GM21825 (cell line): ENCODE data around the gene PIPOX.
"Not testable (repeated sequence)": the region's sequence is repeated elsewhere in the genome, so short reads cannot be mapped to it uniquely, and the experiment has no call there.

ENCODE experiments used
- ATAC-seq: cut with Tn5 transposase; IDR thresholded peaks from one replicate; pipeline ENCODE4 v1.9.1; 2021; ENCODE audit warnings: mild to moderate bottlenecking, moderate library complexity; ENCODE audit not compliant: unreplicated experiment

The PIPOX gene

GRCh38 chr17:29071303-29071702 lies 28.4 kb downstream of the PIPOX start:
- ATAC-seq, result no peak

- no peak for ATAC-seq
Measured at GRCh38 chr17:29073045-29073444, 30.1 kb downstream of the PIPOX start.

GRCh38 chr17:29073520-29073919 lies 30.6 kb downstream of the PIPOX start:
- ATAC-seq, result no peak

DNA sequence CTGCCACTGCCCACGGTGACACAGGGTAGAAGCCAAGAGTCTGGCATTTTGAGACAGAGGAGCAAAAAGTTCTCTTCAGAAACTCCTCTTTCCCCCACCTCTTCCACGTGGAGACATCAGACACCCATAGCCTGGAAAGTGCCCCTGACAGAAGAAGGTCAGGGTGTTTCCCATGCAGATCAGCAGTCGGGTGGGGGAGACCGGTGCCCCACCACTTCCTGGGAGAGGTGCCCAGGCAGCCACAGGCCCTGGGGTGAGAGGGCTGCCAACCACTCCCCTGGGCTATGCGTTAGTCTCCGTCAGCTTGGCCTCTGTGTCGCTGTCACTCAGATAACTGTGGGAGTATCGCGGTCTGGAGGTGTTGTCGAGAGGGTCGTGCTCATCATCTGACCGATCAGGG lies 31.5 kb downstream of the PIPOX start:
- ATAC-seq, result no peak

GRCh38 chr17:29076087-29076486 lies 33.1 kb downstream of the PIPOX start:
- no peak for ATAC-seq

DNA sequence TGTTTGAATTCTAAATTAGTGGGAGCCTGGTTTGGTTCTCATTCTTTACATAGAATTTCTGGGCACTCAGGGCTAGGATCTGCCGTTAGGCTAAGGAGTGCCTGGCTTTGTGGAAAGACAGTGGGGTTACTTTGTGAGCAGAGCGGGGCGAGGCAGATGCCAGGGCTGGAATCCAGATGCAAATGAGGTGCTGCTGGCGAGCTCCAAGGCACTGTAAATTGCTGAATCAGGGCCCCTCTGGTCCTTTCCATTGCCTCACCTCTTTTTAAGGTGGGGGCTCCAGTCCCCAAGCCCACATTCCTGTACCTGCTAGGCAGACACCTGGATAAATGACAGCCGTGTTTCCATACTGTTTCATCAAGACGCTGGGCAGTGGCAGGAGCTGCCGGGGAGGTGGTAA lies 33.8 kb downstream of the PIPOX start:
- ATAC-seq, result no peak

- no peak for ATAC-seq
Measured at GRCh38 chr17:29077320-29077719, 34.4 kb downstream of the PIPOX start.

- ATAC-seq, result no peak
Measured at GRCh38 chr17:29078183-29079045, 35.5 kb downstream of the PIPOX start.

GRCh38 chr17:29079433-29079832 lies 36.5 kb downstream of the PIPOX start:
- ATAC-seq, result no peak

DNA sequence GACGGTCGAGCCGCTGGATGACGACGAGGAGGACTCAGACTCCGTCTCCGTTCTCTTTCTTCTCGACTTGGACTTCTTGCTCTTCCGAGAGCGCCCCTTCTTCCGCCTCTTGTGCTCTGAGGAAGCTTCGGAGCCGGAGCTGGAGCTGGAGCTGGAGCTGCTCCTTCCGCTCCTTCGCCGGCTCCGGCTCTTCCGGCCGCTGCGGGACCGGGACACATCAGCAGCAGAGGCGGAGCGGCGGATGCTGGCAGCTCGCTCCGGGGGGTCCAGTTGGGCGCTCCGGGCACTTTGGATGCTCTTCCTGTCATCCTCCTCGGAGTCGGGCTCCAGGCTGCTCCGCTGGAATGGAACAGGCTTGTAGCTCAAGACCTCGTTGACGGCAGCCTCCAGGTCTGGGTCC lies 36.9 kb downstream of the PIPOX start:
- ATAC-seq, result no peak

DNA sequence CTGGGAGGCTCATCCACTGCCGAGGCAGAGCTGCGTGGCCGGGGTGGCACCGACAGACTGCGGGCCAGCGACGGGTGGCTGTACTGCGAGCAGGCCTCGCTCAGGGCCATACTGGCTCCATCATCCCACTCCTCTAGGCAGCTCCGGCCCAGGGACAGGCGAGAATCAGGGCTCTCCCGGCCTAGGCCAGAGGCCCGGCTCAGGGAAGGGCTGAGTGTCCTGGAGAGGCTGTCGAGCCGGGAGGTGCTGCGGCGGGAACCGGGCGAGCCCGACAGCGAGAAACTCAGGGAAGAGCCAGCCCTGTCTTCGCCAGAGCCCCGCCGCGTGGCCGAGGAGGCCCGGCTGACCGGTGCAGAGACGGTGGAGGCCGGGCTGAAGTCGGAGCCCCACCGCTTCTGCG lies 37.4 kb downstream of the PIPOX start:
- ATAC-seq, result no peak

- ATAC-seq, result no peak
Measured at GRCh38 chr17:29080965-29081364, 38.0 kb downstream of the PIPOX start.

- ATAC-seq, result no peak
Measured at GRCh38 chr17:29084541-29085146, 41.7 kb downstream of the PIPOX start.

- no peak for ATAC-seq
Measured at GRCh38 chr17:29085223-29085622, 42.3 kb downstream of the PIPOX start.

DNA sequence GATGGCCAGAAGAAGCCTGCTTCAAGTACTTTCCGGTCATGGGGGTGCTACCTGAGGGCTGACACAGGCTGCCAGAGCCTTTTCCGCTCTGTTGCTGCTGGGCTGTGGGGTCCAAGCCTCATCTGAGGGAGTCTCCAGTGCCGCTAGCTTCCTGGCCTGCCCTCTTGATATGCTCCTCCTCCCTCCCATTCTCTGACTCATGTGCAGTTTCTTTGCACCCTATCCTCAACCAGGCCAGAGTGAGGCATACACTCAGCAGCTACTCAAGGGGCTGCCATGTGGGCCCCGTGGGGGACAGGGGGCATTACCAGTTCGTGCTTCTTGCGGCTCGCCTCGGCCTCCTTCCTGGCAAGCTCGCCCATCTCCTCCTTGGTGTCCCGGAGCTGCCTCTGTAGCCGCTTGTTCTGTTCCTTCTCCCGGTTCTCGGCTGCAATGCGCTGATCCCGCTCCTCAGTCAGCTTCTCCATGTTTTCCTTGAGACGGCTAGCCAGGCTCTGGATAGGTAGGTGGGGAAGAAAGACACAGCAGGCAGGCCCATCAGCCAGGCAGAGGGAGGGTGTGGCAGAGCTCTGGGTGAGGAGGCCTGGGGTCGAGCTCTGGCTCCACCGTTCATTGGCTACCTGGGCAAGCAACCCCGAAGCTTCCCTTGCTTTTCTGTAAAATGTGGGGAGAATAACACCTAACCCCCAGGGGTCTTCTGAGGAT lies 43.8 kb downstream of the PIPOX start:
- ATAC-seq, result no peak

- ATAC-seq, result not testable (repeated sequence)
Measured at GRCh38 chr17:29088782-29089181, 45.8 kb downstream of the PIPOX start.

- no peak for ATAC-seq
Measured at GRCh38 chr17:29089601-29090044, 46.7 kb downstream of the PIPOX start.

DNA sequence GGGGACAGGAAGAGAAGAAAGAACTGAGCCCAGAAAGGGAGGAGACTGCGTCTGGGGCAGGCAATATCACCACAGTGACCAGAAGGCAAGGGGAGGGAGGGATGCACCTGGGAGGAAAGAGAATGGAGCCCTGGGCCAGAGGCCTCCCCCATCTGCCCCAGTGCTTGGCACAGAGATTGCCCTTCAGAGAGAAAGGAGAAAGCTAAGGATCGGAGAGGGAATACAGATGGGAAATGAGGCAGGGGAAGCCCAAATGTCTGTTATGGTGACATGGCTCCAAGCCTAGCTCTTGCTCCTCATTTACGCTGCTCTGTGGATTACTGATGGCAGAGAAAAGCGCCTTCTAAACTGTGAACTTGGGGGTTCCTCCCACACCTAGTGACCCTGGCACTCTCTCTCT lies 47.2 kb downstream of the PIPOX start:
- no peak for ATAC-seq

DNA sequence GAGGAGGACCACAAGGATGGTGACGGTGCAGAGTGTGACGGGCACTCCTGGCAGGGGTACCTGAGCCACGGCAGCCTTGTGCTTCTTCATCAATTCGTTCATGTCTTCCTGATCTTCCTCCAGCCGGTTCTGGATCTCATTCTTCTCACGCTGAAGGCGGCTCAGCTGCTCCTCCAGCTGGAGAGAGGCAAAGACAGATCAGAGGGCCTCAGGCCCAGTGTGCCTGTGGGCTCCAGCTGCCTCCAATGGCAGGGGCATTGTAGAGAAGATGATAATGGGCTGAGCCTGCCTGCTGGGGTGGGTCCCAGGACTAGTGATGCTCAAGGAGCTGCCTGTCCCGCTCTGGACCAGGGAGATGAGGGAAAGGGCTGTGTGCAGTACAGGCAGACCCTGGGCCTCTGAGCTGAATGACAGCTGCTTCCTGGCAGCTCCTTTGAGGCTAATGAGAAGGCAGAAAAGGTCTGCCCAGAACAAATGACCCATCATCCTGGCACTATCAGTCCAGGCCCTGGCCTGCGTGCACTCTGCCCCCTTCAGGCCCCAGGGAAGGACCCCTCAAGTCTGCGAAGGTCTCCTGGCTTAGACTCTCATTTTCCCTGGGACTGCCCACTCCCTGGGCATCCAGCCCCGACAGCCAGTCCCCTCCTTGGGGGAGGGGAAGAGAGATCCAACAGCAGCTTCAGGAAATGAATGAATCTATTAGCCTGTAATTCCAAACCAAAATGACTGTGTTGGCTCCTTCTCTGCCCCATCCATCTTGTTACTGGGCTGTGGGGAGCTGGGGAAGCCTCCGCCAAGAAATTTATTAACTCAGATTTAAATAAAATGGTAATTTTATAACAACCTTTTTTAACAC lies 48.0 kb downstream of the PIPOX start:
- no peak for ATAC-seq

DNA sequence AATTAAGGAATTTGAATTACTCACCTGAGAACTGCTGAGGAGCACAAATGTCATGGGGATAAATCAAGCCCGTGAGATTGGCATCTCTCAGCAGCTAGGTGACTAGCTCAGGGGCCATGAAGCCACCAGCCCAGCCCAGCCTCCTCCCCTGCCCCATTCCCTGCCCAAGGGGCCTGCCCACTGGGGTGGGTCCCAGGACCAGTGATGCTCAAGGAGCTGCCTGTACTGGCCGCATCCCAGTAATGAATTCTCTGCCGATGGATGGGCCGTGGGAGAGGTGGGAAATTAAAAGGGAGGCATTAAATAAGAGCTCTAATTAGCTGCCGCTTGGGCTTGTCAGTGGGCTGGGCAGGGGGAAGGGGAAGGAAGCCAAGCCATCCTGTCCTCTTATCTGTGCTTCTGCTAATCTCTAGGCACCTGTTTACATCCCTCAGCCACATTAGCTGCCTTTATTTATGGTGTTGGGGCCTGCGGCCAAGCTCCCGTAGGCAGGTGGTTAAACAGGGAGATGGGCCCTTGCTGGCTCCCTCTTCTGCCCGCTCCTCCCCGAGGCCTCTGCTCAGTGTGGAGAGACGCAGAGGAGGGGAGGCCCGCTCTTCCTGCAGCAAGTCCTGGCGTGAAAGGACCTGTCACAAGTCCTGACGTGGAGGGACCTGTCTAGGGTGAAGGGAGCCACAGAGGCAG lies 48.8 kb downstream of the PIPOX start:
- no peak for ATAC-seq
